ENCODE measurements around the gene ATP6V0E2. TPM values are rescaled to one million over a fixed set of nuclear protein-coding genes. Genes with fewer than 3 reads are reported as not detected.

Gene ATP6V0E2
- total and polyA plus RNA-seq, 5 donors from 2014 or later: 45.9 to 183 (median 162) TPM

DNA sequence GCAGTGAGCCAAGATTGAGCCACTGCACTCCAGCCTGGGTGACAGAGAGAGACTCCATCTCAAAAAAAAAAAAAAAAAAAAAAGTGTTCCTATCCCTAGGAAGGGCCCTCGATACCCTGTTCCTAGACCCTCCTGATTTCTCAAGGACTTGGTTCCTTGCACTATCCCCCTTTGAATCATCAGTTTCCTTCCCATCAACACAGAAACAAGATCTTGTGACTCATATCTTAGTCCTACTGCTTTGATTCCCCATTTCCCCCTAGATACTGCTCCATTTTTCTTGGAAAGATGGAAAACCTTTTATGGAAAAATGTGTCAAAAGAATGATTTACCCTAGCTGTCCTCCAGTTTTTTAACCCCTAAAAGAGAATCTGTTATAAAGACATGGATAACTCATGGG is 37.3 kb upstream of the ATP6V0E2 start:
- Histone ChIP-seq H3K27ac (ENCODE audit: insufficient read depth, low read length, poor library complexity, severe bottlenecking) (no peak overlapping the region), H3K36me3 (ENCODE audit: control insufficient read depth, insufficient read depth, low read length) (no peaks in the 10 kb centered on the region), H3K9me3 (ENCODE audit: control insufficient read depth in 2 of 2, low read length in 2 of 2) (no peaks in the 10 kb centered on the region), H3K4me1 (ENCODE audit: control insufficient read depth, insufficient read depth, low read length, poor library complexity, severe bottlenecking) (peaks cover 18% of the 10 kb centered on the region), H3K4me3 (ENCODE audit: low read depth, low read length) (no peak overlapping the region), H3K27me3 (ENCODE audit: control insufficient read depth, insufficient read depth, low read length) (no peaks in the 10 kb centered on the region)
- no peaks in the 10 kb centered on the region for H3K36me3 Mint-ChIP-seq
- no peaks in the 10 kb centered on the region for H3K9me3 Mint-ChIP-seq
- H3K27ac Mint-ChIP-seq: no peak overlapping the region
- H3K4me1 Mint-ChIP-seq: peaks cover 15 to 33% (median 27%) of the 10 kb centered on the region in 4 donors
- H3K27me3 Mint-ChIP-seq: peaks cover 28% of the 10 kb centered on the region
- H3K4me3 Mint-ChIP-seq: no peak overlapping the region
- ATAC-seq (ENCODE audit: low read depth in 2 of 2) (no peak), DNase-seq (no peak)

DNA sequence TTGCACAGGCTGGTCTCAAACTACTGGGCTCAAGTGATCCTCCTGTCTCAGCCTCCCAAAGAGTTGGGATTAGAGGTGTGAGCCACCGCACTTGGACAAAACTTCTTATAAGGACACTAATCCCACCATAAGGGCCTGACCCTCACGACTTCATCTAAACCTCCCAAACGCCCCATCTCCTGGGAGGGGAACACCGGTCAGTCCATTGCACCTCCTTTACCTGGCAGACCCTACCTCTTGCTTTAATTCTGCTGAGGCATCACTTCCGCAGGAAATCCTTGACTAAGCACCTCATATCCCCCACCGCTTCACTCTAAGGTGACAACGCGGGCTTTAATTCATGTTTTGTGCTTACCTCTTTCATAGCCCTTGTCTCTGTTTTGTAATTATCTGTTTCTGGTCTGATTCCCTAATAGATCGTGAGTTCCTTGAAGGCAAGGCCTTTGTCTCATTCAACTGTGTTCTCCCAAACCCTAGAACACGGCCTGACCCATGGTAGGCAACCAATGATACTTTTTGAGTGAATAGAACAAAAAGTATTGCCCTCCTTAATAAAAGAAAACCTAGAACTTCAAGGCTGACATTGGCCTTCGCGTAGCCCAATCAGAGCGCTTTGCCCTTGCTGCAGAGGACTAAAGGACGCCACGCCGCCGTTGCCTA is 36.1 kb upstream of the ATP6V0E2 start:
- no peaks in the 10 kb centered on the region for H3K36me3 Mint-ChIP-seq
- H3K27me3 ChIP-seq (ENCODE audit: control insufficient read depth, insufficient read depth, low read length): no peaks in the 10 kb centered on the region
- ATAC-seq (ENCODE audit: low read depth in 2 of 2) (no peak), DNase-seq (no peak)
- peaks cover 15 to 41% (median 35%) of the 10 kb centered on the region in 4 donors for H3K4me1 Mint-ChIP-seq
- no peaks in the 10 kb centered on the region for H3K9me3 ChIP-seq (ENCODE audit: control insufficient read depth in 2 of 2, low read length in 2 of 2)
- peak overlapping the region in 1 of 3 donors; percentile 27 for H3K27ac Mint-ChIP-seq
- peak overlapping the region; percentile 68 for H3K27ac ChIP-seq (ENCODE audit: insufficient read depth, low read length, poor library complexity, severe bottlenecking)
- H3K9me3 Mint-ChIP-seq: no peaks in the 10 kb centered on the region
- peak overlapping the region; percentile 92 to 98 (median 95) for H3K4me3 Mint-ChIP-seq
- peaks cover 22% of the 10 kb centered on the region for H3K27me3 Mint-ChIP-seq
- H3K36me3 ChIP-seq (ENCODE audit: control insufficient read depth, insufficient read depth, low read length): no peaks in the 10 kb centered on the region
- H3K4me3 ChIP-seq (ENCODE audit: low read depth, low read length): peak overlapping the region; percentile 37
- H3K4me1 ChIP-seq (ENCODE audit: control insufficient read depth, insufficient read depth, low read length, poor library complexity, severe bottlenecking): peaks cover 18% of the 10 kb centered on the region

- Histone ChIP-seq H3K4me3 (ENCODE audit: low read depth, low read length) (peak within 1 kb of the TSS; percentile 82), H3K27ac (ENCODE audit: insufficient read depth, low read length, poor library complexity, severe bottlenecking) (peak within 1 kb of the TSS; percentile 68), H3K4me1 (ENCODE audit: control insufficient read depth, insufficient read depth, low read length, poor library complexity, severe bottlenecking) (peaks cover 18% of the 10 kb centered on the region), H3K36me3 (ENCODE audit: control insufficient read depth, insufficient read depth, low read length) (no peaks in the 10 kb centered on the region), H3K9me3 (ENCODE audit: control insufficient read depth in 2 of 2, low read length in 2 of 2) (no peaks in the 10 kb centered on the region), H3K27me3 (ENCODE audit: control insufficient read depth, insufficient read depth, low read length) (no peaks in the 10 kb centered on the region)
- no peaks in the 10 kb centered on the region for H3K9me3 Mint-ChIP-seq
- H3K27me3 Mint-ChIP-seq: peaks cover 16% of the 10 kb centered on the region
- H3K36me3 Mint-ChIP-seq: no peaks in the 10 kb centered on the region
- peak within 1 kb of the TSS; percentile 69 to 96 (median 85) for H3K27ac Mint-ChIP-seq
- ATAC-seq (ENCODE audit: low read depth in 2 of 2): peak; percentile 97 to 99
- peak within 1 kb of the TSS; percentile 92 to 98 (median 95) for H3K4me3 Mint-ChIP-seq
- DNase-seq: peak; percentile 94 to 99 (median 95)
- H3K4me1 Mint-ChIP-seq: peaks cover 15 to 47% (median 35%) of the 10 kb centered on the region in 4 donors
Measured at GRCh38 chr7:149838224-149838991, 35.4 kb upstream of the ATP6V0E2 start, which contains the start of gene ZNF862. TSS of gene ZNF862 (plus strand) at chr7:149838375. CDS start at chr7:149838612, 237 bp downstream.

GRCh38 chr7:149838992-149839408 is 34.8 kb upstream of the ATP6V0E2 start:
- peaks cover 18% of the 10 kb centered on the region for H3K4me1 ChIP-seq (ENCODE audit: control insufficient read depth, insufficient read depth, low read length, poor library complexity, severe bottlenecking)
- peak overlapping the region; percentile 90 to 95 (median 91) for H3K4me3 Mint-ChIP-seq
- peak overlapping the region; percentile 68 for H3K27ac ChIP-seq (ENCODE audit: insufficient read depth, low read length, poor library complexity, severe bottlenecking)

DNA sequence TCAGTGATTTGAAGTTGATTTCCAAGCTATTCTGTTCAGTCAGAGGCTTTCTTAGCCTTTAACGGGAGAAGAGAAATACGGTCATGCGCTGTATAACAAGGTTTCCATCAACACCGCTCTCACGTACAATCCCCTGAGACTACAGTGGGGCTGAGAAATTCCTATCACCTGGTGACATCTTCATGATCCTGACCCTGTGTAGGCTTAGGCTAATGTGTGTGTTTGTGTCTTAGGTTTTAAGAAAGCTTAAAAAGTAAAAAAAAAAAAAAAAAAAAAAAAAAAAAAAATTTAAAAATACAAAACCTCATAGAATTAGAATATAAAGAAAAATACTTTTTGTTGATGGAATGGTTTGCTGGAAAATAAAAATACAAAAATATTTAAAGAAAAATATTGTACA is 33.8 kb upstream of the ATP6V0E2 start:
- Mint-ChIP-seq H3K27ac (peak overlapping the region in 1 of 3 donors; percentile 6), H3K4me3 (peak overlapping the region; percentile 90 to 95 (median 91)), H3K4me1 (peaks cover 15 to 51% (median 37%) of the 10 kb centered on the region in 4 donors), H3K36me3 (no peaks in the 10 kb centered on the region), H3K27me3 (peaks cover 16% of the 10 kb centered on the region), H3K9me3 (no peaks in the 10 kb centered on the region)
- ATAC-seq (ENCODE audit: low read depth in 2 of 2): no peak
- Histone ChIP-seq H3K27ac (ENCODE audit: insufficient read depth, low read length, poor library complexity, severe bottlenecking) (no peak overlapping the region), H3K27me3 (ENCODE audit: control insufficient read depth, insufficient read depth, low read length) (no peaks in the 10 kb centered on the region), H3K4me1 (ENCODE audit: control insufficient read depth, insufficient read depth, low read length, poor library complexity, severe bottlenecking) (peaks cover 18% of the 10 kb centered on the region), H3K36me3 (ENCODE audit: control insufficient read depth, insufficient read depth, low read length) (peaks cover 4% of the 10 kb centered on the region), H3K4me3 (ENCODE audit: low read depth, low read length) (peak overlapping the region; percentile 82), H3K9me3 (ENCODE audit: control insufficient read depth in 2 of 2, low read length in 2 of 2) (no peaks in the 10 kb centered on the region)
- no peak for DNase-seq

More at GRCh38 chr7:149838992-149839408, 34.8 kb upstream of the ATP6V0E2 start:
- Mint-ChIP-seq H3K27ac (peak overlapping the region; percentile 41 to 69 (median 42)), H3K9me3 (no peaks in the 10 kb centered on the region), H3K36me3 (no peaks in the 10 kb centered on the region), H3K27me3 (peaks cover 16% of the 10 kb centered on the region), H3K4me1 (peaks cover 15 to 49% (median 36%) of the 10 kb centered on the region in 4 donors)
- H3K4me3 ChIP-seq (ENCODE audit: low read depth, low read length): peak overlapping the region; percentile 82
- H3K36me3 ChIP-seq (ENCODE audit: control insufficient read depth, insufficient read depth, low read length): no peaks in the 10 kb centered on the region
- no peaks in the 10 kb centered on the region for H3K27me3 ChIP-seq (ENCODE audit: control insufficient read depth, insufficient read depth, low read length)
- ATAC-seq (ENCODE audit: low read depth in 2 of 2) (no peak), DNase-seq (no peak)
- no peaks in the 10 kb centered on the region for H3K9me3 ChIP-seq (ENCODE audit: control insufficient read depth in 2 of 2, low read length in 2 of 2)

DNA sequence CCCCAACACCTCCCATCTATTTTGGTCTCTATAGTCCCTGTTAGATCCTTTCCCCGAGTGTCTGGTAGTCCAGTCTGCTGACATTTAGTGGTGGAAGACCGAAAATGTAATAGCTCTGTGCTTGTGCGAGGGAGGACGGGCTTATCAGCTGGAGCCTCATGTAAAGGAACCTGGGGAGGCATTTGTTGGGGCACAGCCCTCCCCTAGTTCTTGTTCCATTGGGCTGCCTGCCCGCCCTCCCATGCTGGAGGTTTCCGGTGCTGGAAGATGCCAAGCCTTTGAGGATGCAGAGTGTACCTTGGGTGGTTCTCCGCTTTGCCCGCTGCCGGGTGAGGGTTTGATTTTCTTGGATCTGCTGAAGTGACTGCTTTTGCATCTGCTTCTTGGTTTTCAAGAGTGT is 30.2 kb upstream of the ATP6V0E2 start:
- no peaks in the 10 kb centered on the region for H3K27me3 ChIP-seq (ENCODE audit: control insufficient read depth, insufficient read depth, low read length)
- H3K36me3 ChIP-seq (ENCODE audit: control insufficient read depth, insufficient read depth, low read length): peaks cover 33% of the 10 kb centered on the region
- ATAC-seq (ENCODE audit: low read depth in 2 of 2): no peak
- no peak overlapping the region for H3K27ac ChIP-seq (ENCODE audit: insufficient read depth, low read length, poor library complexity, severe bottlenecking)
- Mint-ChIP-seq H3K27ac (peak overlapping the region in 2 of 3 donors; percentile 28 to 64), H3K4me1 (peaks cover 9 to 45% (median 29%) of the 10 kb centered on the region in 4 donors), H3K27me3 (no peaks in the 10 kb centered on the region), H3K4me3 (no peak overlapping the region), H3K36me3 (peaks cover 17% of the 10 kb centered on the region), H3K9me3 (no peaks in the 10 kb centered on the region)
- H3K4me3 ChIP-seq (ENCODE audit: low read depth, low read length): no peak overlapping the region
- peaks cover 13% of the 10 kb centered on the region for H3K4me1 ChIP-seq (ENCODE audit: control insufficient read depth, insufficient read depth, low read length, poor library complexity, severe bottlenecking)
- DNase-seq: no peak
- H3K9me3 ChIP-seq (ENCODE audit: control insufficient read depth in 2 of 2, low read length in 2 of 2): no peaks in the 10 kb centered on the region

- H3K4me1 ChIP-seq (ENCODE audit: control insufficient read depth, insufficient read depth, low read length, poor library complexity, severe bottlenecking): peaks cover 5% of the 10 kb centered on the region
- H3K27ac ChIP-seq (ENCODE audit: insufficient read depth, low read length, poor library complexity, severe bottlenecking): no peak overlapping the region
- H3K36me3 Mint-ChIP-seq: peaks cover 17% of the 10 kb centered on the region
- no peaks in the 10 kb centered on the region for H3K9me3 ChIP-seq (ENCODE audit: control insufficient read depth in 2 of 2, low read length in 2 of 2)
- H3K27ac Mint-ChIP-seq: no peak overlapping the region
- DNase-seq (no peak), ATAC-seq (ENCODE audit: low read depth in 2 of 2) (no peak)
- no peaks in the 10 kb centered on the region for H3K27me3 Mint-ChIP-seq
- peaks cover 38% of the 10 kb centered on the region for H3K36me3 ChIP-seq (ENCODE audit: control insufficient read depth, insufficient read depth, low read length)
- H3K9me3 Mint-ChIP-seq: no peaks in the 10 kb centered on the region
- H3K27me3 ChIP-seq (ENCODE audit: control insufficient read depth, insufficient read depth, low read length): no peaks in the 10 kb centered on the region
- H3K4me3 Mint-ChIP-seq: no peak overlapping the region
- H3K4me1 Mint-ChIP-seq: peaks cover 3 to 41% (median 22%) of the 10 kb centered on the region in 4 donors
- H3K4me3 ChIP-seq (ENCODE audit: low read depth, low read length): no peak overlapping the region
Measured at GRCh38 chr7:149844445-149844844, 29.3 kb upstream of the ATP6V0E2 start.
